ENCODE data around the gene RELN. TPM values are rescaled to one million over a fixed set of nuclear protein-coding genes. Genes with fewer than 3 reads are reported as not detected.
A peak's percentile ranks its signal among the peaks of the same experiment; 100 is the strongest.

Gene RELN
- total and polyA plus RNA-seq, 10 donors = 0.03 to 7.6 (median 1.0) TPM

DNA sequence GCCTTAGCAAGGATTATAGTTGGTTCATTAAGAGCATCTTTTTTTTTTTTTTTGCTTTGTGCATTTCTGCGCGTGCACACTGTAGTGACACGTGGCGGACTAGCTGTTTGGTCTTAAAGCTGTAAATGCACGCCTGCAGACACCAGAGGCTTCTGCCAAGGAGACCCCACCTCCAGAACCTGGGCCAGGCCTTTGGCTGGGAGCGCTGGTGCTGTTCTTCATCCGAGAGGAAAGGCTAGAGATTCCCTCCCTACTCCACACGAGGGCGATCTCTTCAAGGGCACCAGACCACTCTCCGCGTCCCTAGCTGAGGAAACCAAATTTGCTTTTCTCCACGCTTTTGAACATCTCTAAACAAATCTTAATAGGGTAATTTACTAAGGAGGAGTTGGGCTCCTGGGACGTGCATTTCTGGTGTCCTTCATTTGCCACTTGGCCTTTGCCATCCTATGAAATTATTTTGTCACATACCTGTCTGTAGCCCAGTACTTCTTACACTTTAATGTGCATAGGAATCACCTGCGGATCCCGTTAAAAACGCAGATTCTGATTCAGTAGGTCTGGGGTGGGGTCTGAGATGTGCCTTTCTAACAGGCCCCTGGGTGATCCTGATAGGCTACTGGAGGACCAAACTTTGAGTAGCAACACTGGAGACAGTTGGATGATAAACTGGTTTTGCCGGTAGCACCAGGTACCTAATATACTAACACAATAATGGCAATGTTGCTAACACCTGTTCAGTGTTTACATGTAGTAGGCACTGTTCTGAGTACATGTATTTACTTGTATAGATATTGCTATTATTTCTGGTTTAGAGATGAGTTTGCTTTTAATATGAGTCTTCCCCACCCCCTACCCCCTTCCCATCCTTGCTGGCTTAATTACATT is 542.1 kb downstream of the RELN start:
- Histone ChIP-seq H3K4me1 (peaks cover 0 to 29% (median 21%) of the 10 kb centered on the region in 6 donors), H3K4me3 (no peak overlapping the region), H3K27ac (no peak overlapping the region), H3K27me3 (replicated peaks in 1 of 7) (peaks cover 0 to 64% (median 41%) of the 10 kb centered on the region in 7 donors), H3K9me3 (peaks cover 0 to 12% (median 2%) of the 10 kb centered on the region in 8 donors), H3K36me3 (no peaks in the 10 kb centered on the region)
- DNase-seq = no peak
- intact Hi-C loops (cut with DNase I; ENCODE audit: low total_unique reads) = no loop called here
- TF ChIP-seq POLR2A (IDR thresholded peaks at IDR 0.05) = no peak
- TF ChIP-seq, protein P1, sequence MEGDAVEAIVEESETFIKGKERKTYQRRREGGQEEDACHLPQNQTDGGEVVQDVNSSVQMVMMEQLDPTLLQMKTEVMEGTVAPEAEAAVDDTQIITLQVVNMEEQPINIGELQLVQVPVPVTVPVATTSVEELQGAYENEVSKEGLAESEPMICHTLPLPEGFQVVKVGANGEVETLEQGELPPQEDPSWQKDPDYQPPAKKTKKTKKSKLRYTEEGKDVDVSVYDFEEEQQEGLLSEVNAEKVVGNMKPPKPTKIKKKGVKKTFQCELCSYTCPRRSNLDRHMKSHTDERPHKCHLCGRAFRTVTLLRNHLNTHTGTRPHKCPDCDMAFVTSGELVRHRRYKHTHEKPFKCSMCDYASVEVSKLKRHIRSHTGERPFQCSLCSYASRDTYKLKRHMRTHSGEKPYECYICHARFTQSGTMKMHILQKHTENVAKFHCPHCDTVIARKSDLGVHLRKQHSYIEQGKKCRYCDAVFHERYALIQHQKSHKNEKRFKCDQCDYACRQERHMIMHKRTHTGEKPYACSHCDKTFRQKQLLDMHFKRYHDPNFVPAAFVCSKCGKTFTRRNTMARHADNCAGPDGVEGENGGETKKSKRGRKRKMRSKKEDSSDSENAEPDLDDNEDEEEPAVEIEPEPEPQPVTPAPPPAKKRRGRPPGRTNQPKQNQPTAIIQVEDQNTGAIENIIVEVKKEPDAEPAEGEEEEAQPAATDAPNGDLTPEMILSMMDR (IDR thresholded peaks at IDR 0.05 in 8 of 11, conservative IDR thresholded peaks at IDR 0.05 in 3 of 11) = peak in 5 of 11 experiments; percentile 43 to 54 (median 51)
- WGBS, 5 donors = 15 to 19% (median 17%) methylated on average over 17 of the region's 17 CpGs

DNA sequence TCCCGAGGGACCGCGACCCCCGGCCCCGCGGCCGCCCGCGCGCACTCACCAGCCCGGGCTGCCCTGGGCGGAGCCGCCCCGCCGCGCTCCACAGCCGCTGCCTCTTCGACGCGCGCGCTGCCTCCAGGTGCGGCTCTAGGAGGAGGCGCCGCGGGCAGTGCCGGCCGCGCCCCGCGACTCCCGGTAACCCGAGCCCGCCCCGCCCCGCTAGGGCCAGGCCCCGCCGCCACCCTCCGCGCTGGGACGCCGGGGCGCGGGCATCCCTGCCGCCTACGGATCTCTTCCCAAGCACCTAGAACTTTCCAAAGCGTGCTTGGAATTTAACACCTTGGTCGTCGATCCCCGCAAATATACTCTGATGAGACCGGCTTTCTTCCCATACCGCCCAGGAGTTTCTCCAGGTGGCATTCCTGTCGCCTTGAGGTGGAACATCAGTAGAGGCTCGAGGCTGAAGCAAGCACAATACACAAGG is 543.4 kb downstream of the RELN start, which contains the start of gene SLC26A5:
SLC26A5 (minus strand) TSS at position 159 of the 472 bp plus-strand sequence. CDS start 24,693 bp downstream, outside the sequence.
- Histone ChIP-seq H3K27me3 (replicated peaks in 1 of 7) (peaks cover 0 to 75% (median 41%) of the 10 kb centered on the region in 7 donors), H3K4me1 (peaks cover 0 to 29% (median 21%) of the 10 kb centered on the region in 6 donors), H3K36me3 (no peaks in the 10 kb centered on the region), H3K27ac (peak within 1 kb of the TSS in 1 of 8 donors; percentile 33), H3K9me3 (peaks cover 0 to 3% (median 0%) of the 10 kb centered on the region in 8 donors), H3K4me3 (peak within 1 kb of the TSS; percentile 14 to 62 (median 30))
- WGBS, 5 donors = 2 to 7% (median 5%) methylated on average over 18 to 54 of the region's 54 CpGs
- TF ChIP-seq POLR2AphosphoS5 (IDR thresholded peaks at IDR 0.05) (no peak), POLR2A (IDR thresholded peaks at IDR 0.05) (no peak)
- TF ChIP-seq, protein P1 (IDR thresholded peaks at IDR 0.05 in 8 of 11, conservative IDR thresholded peaks at IDR 0.05 in 3 of 11) = no peak
- peak; percentile 71 for DNase-seq
- intact Hi-C loops (cut with DNase I; ENCODE audit: low total_unique reads) = no loop called here

DNA sequence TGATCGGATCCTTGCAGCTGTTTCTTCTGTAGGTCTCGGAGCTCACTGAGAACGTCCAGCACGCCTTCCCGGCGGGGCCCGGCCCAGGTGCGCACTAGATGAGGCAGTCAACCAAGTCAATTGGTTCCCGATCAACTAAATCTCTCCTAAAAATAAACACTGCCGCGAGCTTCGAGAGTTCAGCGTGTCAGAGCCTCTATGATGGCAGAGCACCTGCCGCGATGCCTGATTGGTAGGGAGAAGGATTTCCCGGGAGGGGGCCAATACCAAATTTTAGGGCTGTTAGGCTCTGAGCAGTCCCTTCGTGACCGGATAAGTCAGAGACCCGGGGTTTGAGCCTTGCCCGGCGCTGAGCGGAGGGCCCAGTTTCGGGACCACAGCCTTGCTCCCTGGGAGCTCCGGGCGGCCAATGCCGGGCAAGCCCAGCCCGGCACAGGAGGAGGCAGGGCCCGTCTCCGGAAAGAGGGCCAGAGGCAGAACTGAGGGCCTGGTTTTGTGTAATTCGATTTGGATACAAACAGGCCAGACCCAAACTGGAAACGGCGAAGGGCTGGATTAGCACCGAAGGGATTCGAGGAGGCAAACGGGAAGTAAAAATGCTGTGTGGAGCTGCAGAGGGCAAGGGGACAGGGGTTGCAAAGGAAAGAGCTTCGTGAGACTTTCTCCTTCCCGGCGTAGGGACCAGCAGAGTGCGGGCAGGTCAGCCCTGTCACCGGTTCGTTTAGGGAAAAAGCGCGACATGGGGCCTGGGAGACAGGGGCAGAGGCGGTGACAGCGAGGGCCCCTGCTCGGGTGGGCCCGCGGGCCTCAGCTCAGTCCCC is 544.0 kb downstream of the RELN start:
- no peak for DNase-seq
- H3K36me3 ChIP-seq = no peaks in the 10 kb centered on the region
- peaks cover 0 to 29% (median 21%) of the 10 kb centered on the region in 6 donors for H3K4me1 ChIP-seq
- TF ChIP-seq POLR2AphosphoS5 (IDR thresholded peaks at IDR 0.05) = no peak
- no peak for TF ChIP-seq POLR2A (IDR thresholded peaks at IDR 0.05)
- TF ChIP-seq, protein P1 (IDR thresholded peaks at IDR 0.05 in 8 of 11, conservative IDR thresholded peaks at IDR 0.05 in 3 of 11) = no peak
- peaks cover 0 to 75% (median 41%) of the 10 kb centered on the region in 7 donors for H3K27me3 ChIP-seq (replicated peaks in 1 of 7)
- peaks cover 0 to 3% (median 0%) of the 10 kb centered on the region in 8 donors for H3K9me3 ChIP-seq
- intact Hi-C loops (cut with DNase I; ENCODE audit: low total_unique reads) = no loop called here
- peak overlapping the region in 1 of 8 donors; percentile 33 for H3K27ac ChIP-seq
- peak overlapping the region; percentile 14 to 62 (median 30) for H3K4me3 ChIP-seq
- WGBS, 5 donors = 5 to 6% (median 6%) methylated on average over 34 to 48 of the region's 48 CpGs

Measured in spleen (tissue), 11 donors.